GM19467 (cell line): ENCODE data around the gene CCDC186.

ENCODE experiments used
- ATAC-seq: cut with Tn5 transposase; IDR thresholded peaks from one replicate; pipeline ENCODE4 v1.9.1; 2021; ENCODE audit warnings: mild to moderate bottlenecking, moderate library complexity; ENCODE audit not compliant: unreplicated experiment

The CCDC186 gene

DNA sequence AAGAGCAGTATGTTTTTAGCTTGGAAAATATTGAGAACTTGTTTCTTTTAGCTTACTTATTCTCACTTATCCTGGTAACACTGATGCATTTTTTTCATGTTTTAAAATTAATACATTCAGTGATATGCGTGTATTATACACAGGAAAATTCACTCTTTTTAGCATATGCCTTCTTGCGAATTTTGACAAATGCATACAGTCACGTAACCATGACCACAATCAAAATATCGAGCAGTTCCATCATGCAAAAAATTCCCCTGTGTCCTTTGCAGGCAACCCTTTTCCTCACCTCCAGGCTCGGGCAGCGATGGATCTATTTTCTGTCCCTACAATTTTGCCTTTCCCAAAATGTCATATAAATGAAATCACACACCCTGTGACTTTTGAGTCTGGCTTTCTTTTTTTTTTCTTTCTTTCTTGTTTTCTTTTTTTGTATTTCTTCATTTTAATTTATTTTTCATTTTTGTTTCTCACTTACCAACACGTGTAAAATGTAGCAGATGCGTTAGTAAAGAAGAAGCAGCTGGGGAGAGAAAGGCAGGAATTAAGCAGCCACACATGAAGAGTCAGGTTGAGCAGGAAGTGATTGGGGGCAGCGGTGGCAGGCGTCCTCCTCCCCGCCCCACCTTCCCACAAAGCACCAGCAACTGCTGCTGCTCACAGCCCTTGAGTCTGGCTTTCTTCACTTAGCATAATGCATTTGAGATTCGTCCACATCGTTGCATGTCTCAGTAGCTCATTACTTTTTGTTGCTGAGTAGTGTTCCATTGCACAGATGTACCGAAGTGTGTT, 100.4 kb downstream of the CCDC186 start:
- peak; percentile 57 for ATAC-seq

GRCh38 chr10:114071178-114071577, 102.8 kb downstream of the CCDC186 start:
- ATAC-seq, result no peak
